K562 (cell line): ENCODE data around the gene ACTL10. TPM values are rescaled to one million over a fixed set of nuclear protein-coding genes. Genes with fewer than 3 reads are reported as not detected.
A peak's percentile ranks its signal among the peaks of the same experiment; 100 is the strongest.

Experiments
- BRF1 ChIP-seq: IDR thresholded peaks from 3 replicates; pipeline ENCODE4 v1.6.1; 2011; ENCODE audit warnings: borderline replicate concordance, mild to moderate bottlenecking; ENCODE audit not compliant: insufficient read length; ENCODE audit errors: extremely low read depth
- CBX1 ChIP-seq: sonication (generic); IDR thresholded peaks from 2 replicates; pipeline ENCODE4 v1.6.1; 2016; ENCODE audit warnings: antibody characterized with exemption, low read depth, mild to moderate bottlenecking
- ETS1 ChIP-seq: conservative IDR thresholded peaks from 2 replicates; pipeline ENCODE4 v1.6.1; 2011; ENCODE audit warnings: low read depth, mild to moderate bottlenecking, low read length; ENCODE audit not compliant: control insufficient read depth
- MCM5 ChIP-seq: fragments of 450-650 bp; IDR thresholded peaks from 2 replicates; pipeline ENCODE4 v1.6.1; 2016; ENCODE audit warnings: low read depth
- PTRF ChIP-seq: fragments of 450-650 bp; IDR thresholded peaks from 2 replicates; pipeline ENCODE4 v1.6.1; 2016; ENCODE audit warnings: mild to moderate bottlenecking, missing genetic modification characterization, missing compliant biosample characterization
- RBM22 ChIP-seq: fragments of 200-400 bp; formaldehyde crosslinking; IDR thresholded peaks from 2 replicates; pipeline ENCODE4 v1.6.1; 2018; ENCODE audit warnings: low read length, low read depth; ENCODE audit not compliant: poor library complexity, severe bottlenecking
- RBM34 ChIP-seq: fragments of 200-400 bp; formaldehyde crosslinking; IDR thresholded peaks from 2 replicates; pipeline ENCODE4 v1.6.1; 2018; ENCODE audit warnings: low read length, borderline replicate concordance; ENCODE audit not compliant: insufficient read depth
- SP1 ChIP-seq: sonication (generic); formaldehyde crosslinking; IDR thresholded peaks from 2 replicates; pipeline ENCODE4 v1.8.1; 2022; ENCODE audit warnings: mild to moderate bottlenecking, missing genetic modification reagents
- STAG1 ChIP-seq: sonication (generic); formaldehyde crosslinking; IDR thresholded peaks from 2 replicates; pipeline ENCODE4 v1.5.0; 2020; ENCODE audit warnings: missing genetic modification reagents, borderline replicate concordance
- TRIM25 ChIP-seq: fragments of 450-650 bp; IDR thresholded peaks from 2 replicates; pipeline ENCODE4 v1.7.0; 2016; ENCODE audit warnings: borderline replicate concordance
- ZBTB1 ChIP-seq: sonication (generic); formaldehyde crosslinking; IDR thresholded peaks from 2 replicates; pipeline ENCODE4 v1.8.1; 2023; ENCODE audit warnings: missing genetic modification reagents, low read depth, mild to moderate bottlenecking, borderline replicate concordance
- ZEB2 ChIP-seq: fragments of 450-650 bp; IDR thresholded peaks from 2 replicates; pipeline ENCODE4 v1.6.1; 2016
- ZKSCAN3 ChIP-seq: fragments of 250-450 bp; sonication (Bioruptor Pico); IDR thresholded peaks from 2 replicates; pipeline ENCODE4 v1.4.0; 2020
- ZNF134 ChIP-seq: fragments of 250-450 bp; sonication (Bioruptor Pico); conservative IDR thresholded peaks from 2 replicates; pipeline ENCODE4 v1.4.0; 2020
- ZNF217 ChIP-seq: sonication (generic); formaldehyde crosslinking; IDR thresholded peaks from 2 replicates; pipeline ENCODE4 v1.8.0; 2022; ENCODE audit warnings: mild to moderate bottlenecking, missing genetic modification reagents
- ZNF277 ChIP-seq: fragments of 250-450 bp; sonication (Bioruptor Pico); IDR thresholded peaks from 2 replicates; pipeline ENCODE4 v1.8.0; 2022; ENCODE audit warnings: inconsistent platforms, mild to moderate bottlenecking, moderate library complexity, borderline replicate concordance
- ZNF398 ChIP-seq: fragments of 250-450 bp; sonication (Bioruptor Pico); IDR thresholded peaks from 2 replicates; pipeline ENCODE4 v1.8.0; 2021; ENCODE audit warnings: moderate library complexity, mild to moderate bottlenecking, inconsistent platforms
- ZNF696 ChIP-seq: fragments of 250-450 bp; sonication (Bioruptor Pico); conservative IDR thresholded peaks from 2 replicates; pipeline ENCODE4 v1.4.0; 2020; ENCODE audit warnings: mild to moderate bottlenecking, moderate library complexity
- polyA plus RNA-seq, 8 experiments: library from polyadenylated mRNA; depleted of rRNA in 4 of 8; stranded (reverse) in 5 of 8; unstranded in 3 of 8; fragments of >200 nt; fragmentation: Nextera tagmentation in 2 of 8; fragmentation: Illumina TruSeq in 1 of 8; extraction: Ambion mirVana in 2 of 8; extraction: Trizol in 1 of 8; gene quantifications; 2 replicates each; pipeline versions ENCODE4 v1.2.1 to v1.2.3, GENCODE V29; 2011 to 2014; ENCODE audit warnings: inconsistent platforms in 1 of 8, missing spikeins in 1 of 8
- total RNA-seq, 7 experiments: library from RNA; depleted of rRNA in 6 of 7; stranded (reverse); fragments of >200 nt in 6 of 7; fragmentation: Illumina TruSeq in 2 of 7; extraction: Trizol in 2 of 7; gene quantifications; 2 replicates each; pipeline versions ENCODE4 v1.2.1 to v1.2.3, GENCODE V29; 2011 to 2021; ENCODE audit warnings: low replicate concordance in 1 of 7
- TF ChIP-seq, protein P1 (sequence below), 2 experiments: fragments of 150-350 bp in 1 of 2; IDR thresholded peaks; 2 replicates each; pipeline ENCODE4 v1.6.1; 2012 to 2016; ENCODE audit warnings: low read depth in 2 of 2, low read length in 2 of 2, mild to moderate bottlenecking in 1 of 2, moderate library complexity in 1 of 2

The ACTL10 gene
- total and polyA plus RNA-seq, 9 of the 15 experiments (the other 6 are each of a cell fraction or from before 2014, with no cell fraction given): 0.07 to 0.14 TPM; not detected in 7

GRCh38 chr20:33689973-33690372 is 23.2 kb downstream of the ACTL10 start (continued):
- TF ChIP-seq TRIM25: no peak
- TF ChIP-seq RBM22: no peak
- TF ChIP-seq MCM5: no peak
- TF ChIP-seq ZEB2: no peak
- no peak for TF ChIP-seq ZBTB1 (CRISPR knock-in tag)
- no peak for TF ChIP-seq ZNF398 (CRISPR knock-in tag)
- no peak for TF ChIP-seq PTRF (tag)
- no peak for TF ChIP-seq ZNF217 (CRISPR knock-in tag)
- no peak for TF ChIP-seq ZNF134 (CRISPR knock-in tag)
- TF ChIP-seq CBX1: no peak
- no peak for TF ChIP-seq STAG1 (CRISPR knock-in tag)
- no peak for TF ChIP-seq ZNF696 (CRISPR knock-in tag)
- TF ChIP-seq, protein P1, sequence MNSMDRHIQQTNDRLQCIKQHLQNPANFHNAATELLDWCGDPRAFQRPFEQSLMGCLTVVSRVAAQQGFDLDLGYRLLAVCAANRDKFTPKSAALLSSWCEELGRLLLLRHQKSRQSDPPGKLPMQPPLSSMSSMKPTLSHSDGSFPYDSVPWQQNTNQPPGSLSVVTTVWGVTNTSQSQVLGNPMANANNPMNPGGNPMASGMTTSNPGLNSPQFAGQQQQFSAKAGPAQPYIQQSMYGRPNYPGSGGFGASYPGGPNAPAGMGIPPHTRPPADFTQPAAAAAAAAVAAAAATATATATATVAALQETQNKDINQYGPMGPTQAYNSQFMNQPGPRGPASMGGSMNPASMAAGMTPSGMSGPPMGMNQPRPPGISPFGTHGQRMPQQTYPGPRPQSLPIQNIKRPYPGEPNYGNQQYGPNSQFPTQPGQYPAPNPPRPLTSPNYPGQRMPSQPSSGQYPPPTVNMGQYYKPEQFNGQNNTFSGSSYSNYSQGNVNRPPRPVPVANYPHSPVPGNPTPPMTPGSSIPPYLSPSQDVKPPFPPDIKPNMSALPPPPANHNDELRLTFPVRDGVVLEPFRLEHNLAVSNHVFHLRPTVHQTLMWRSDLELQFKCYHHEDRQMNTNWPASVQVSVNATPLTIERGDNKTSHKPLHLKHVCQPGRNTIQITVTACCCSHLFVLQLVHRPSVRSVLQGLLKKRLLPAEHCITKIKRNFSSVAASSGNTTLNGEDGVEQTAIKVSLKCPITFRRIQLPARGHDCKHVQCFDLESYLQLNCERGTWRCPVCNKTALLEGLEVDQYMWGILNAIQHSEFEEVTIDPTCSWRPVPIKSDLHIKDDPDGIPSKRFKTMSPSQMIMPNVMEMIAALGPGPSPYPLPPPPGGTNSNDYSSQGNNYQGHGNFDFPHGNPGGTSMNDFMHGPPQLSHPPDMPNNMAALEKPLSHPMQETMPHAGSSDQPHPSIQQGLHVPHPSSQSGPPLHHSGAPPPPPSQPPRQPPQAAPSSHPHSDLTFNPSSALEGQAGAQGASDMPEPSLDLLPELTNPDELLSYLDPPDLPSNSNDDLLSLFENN (IDR thresholded peaks at IDR 0.05; ENCODE audit: low read depth in 2 of 2, low read length in 2 of 2): peak in 1 of 2 experiments; percentile 87; a peak in 2 of 4 replicates
- TF ChIP-seq ZNF277: no peak
- TF ChIP-seq SP1: peak; percentile 32; the same call in 1 of the 2 replicates
- TF ChIP-seq ETS1: no peak
- no peak for TF ChIP-seq RBM34
- TF ChIP-seq BRF1: no peak
- TF ChIP-seq ZKSCAN3 (CRISPR knock-in tag): no peak
